Keratinocyte (primary cell): ENCODE measurements around the gene CDKN1A. TPM values are rescaled to one million over a fixed set of nuclear protein-coding genes. Genes with fewer than 3 reads are reported as not detected.

Experiments used
- DNase-seq: peaks from one replicate; pipeline ENCODE4 v3.0.0-alpha.2; 2011; ENCODE audit warnings: low read depth, missing footprints, low spot score
- FAIRE-seq: peaks from 2 replicates; lab custom pipeline; 2011; peaks lifted over from hg19 to GRCh38; lab: Jason Lieb, UNC
- H2AFZ ChIP-seq: 2 replicates; pipeline ENCODE4 v1.6.0; 2012; ENCODE audit warnings: low read length, control low read depth, inconsistent platforms; ENCODE audit not compliant: control insufficient read depth
- H3K27ac ChIP-seq: 2 replicates; pipeline ENCODE4 v1.5.1; 2011; ENCODE audit warnings: low read length; ENCODE audit not compliant: control insufficient read depth, insufficient read depth
- H3K27me3 ChIP-seq: 3 replicates; pipeline ENCODE4 v1.6.0; 2011; ENCODE audit warnings: low read length; ENCODE audit not compliant: control insufficient read depth, insufficient read depth; ENCODE audit errors: extremely low read depth
- H3K36me3 ChIP-seq, 2 experiments: 2 replicates in 1 of 2; 3 replicates in 1 of 2; pipeline ENCODE4 v1.5.1; 2011; ENCODE audit warnings: low read length in 2 of 2, mild to moderate bottlenecking in 1 of 2; ENCODE audit not compliant: control insufficient read depth in 2 of 2, insufficient read depth in 2 of 2; ENCODE audit errors: extremely low read depth in 1 of 2
- H3K4me1 ChIP-seq: 3 replicates; pipeline ENCODE4 v1.5.1; 2011; ENCODE audit warnings: low read length; ENCODE audit not compliant: control insufficient read depth, insufficient read depth; ENCODE audit errors: extremely low read depth
- H3K4me2 ChIP-seq: 3 replicates; pipeline ENCODE4 v1.6.0; 2011; ENCODE audit warnings: low read depth, low read length; ENCODE audit not compliant: control insufficient read depth, insufficient read depth; ENCODE audit errors: extremely low read depth
- H3K4me3 ChIP-seq, 3 experiments: fragments of 200-600 bp in 1 of 3; sonication (generic) in 1 of 3; 2 replicates in 2 of 3; 3 replicates in 1 of 3; pipeline ENCODE4 v1.5.1; 2011 to 2016; ENCODE audit warnings: low read length in 3 of 3, mild to moderate bottlenecking in 3 of 3, control low read depth in 2 of 3, inconsistent platforms in 1 of 3, low read depth in 1 of 3, mixed read lengths in 1 of 3, mixed run types in 1 of 3, moderate library complexity in 1 of 3; ENCODE audit not compliant: control insufficient read depth in 2 of 3, insufficient read depth in 2 of 3; ENCODE audit errors: extremely low read depth in 1 of 3
- H3K79me2 ChIP-seq: 2 replicates; pipeline ENCODE4 v1.6.0; 2012; ENCODE audit warnings: low read length; ENCODE audit not compliant: control insufficient read depth, insufficient read depth
- H3K9ac ChIP-seq: 3 replicates; pipeline ENCODE4 v1.6.0; 2011; ENCODE audit warnings: low read length; ENCODE audit not compliant: control insufficient read depth, insufficient read depth; ENCODE audit errors: extremely low read depth
- H3K9me1 ChIP-seq: 3 replicates; pipeline ENCODE4 v1.6.0; 2011; ENCODE audit warnings: low read length; ENCODE audit not compliant: control insufficient read depth, insufficient read depth; ENCODE audit errors: extremely low read depth
- H3K9me3 ChIP-seq: 2 replicates; pipeline ENCODE4 v1.5.1; 2012; ENCODE audit warnings: low read depth, low read length; ENCODE audit not compliant: control insufficient read depth
- H4K20me1 ChIP-seq: 3 replicates; pipeline ENCODE4 v1.6.0; 2011; ENCODE audit warnings: low read length; ENCODE audit not compliant: control insufficient read depth, insufficient read depth; ENCODE audit errors: extremely low read depth
- CTCF ChIP-seq, 3 experiments: IDR thresholded peaks in 1 of 3; conservative IDR thresholded peaks in 1 of 3; optimal IDR thresholded peaks in 1 of 3; 2 replicates in 2 of 3; 3 replicates in 1 of 3; pipeline versions ENCODE3 to v1.5.1; 2011; ENCODE audit warnings: low read length in 3 of 3, mild to moderate bottlenecking in 3 of 3, moderate library complexity in 2 of 3, control low read depth in 1 of 3, inconsistent platforms in 1 of 3; ENCODE audit not compliant: insufficient read depth in 2 of 3; ENCODE audit errors: extremely low read depth in 1 of 3
- EZH2 ChIP-seq: IDR thresholded peaks from one replicate; pipeline ENCODE4 v1.6.1; 2012; ENCODE audit warnings: inconsistent platforms, mild to moderate bottlenecking, low read length, moderate library complexity
- dilution Hi-C: fragments of 300-500 bp; cut with MboI; formaldehyde crosslinking; loops from one replicate; pipeline ENCODE4 v1.7.0; 2020; ENCODE audit warnings: low sequenced_read_pairs; ENCODE audit not compliant: extremely low pct_ligation_motif_present
- polyA plus RNA-seq, 5 experiments: library from polyadenylated mRNA; depleted of rRNA in 3 of 5; stranded (reverse) in 3 of 5; stranded (forward) in 1 of 5; unstranded in 1 of 5; fragments of >200 nt; gene quantifications; 1 replicate in 1 of 5; 2 replicates in 3 of 5; 3 replicates in 1 of 5; pipeline versions ENCODE4 v1.2.1 to v1.2.3, GENCODE V29; 2011 to 2012; ENCODE audit warnings: missing spikeins in 2 of 5, low read depth in 1 of 5, low replicate concordance in 1 of 5

Gene CDKN1A
- polyA plus RNA-seq, 1 donor (not counting 4 experiments of a cell fraction or from before 2014, with no cell fraction given) = 185 TPM

- peak; percentile 99 for DNase-seq
- H3K9ac ChIP-seq = peak overlapping the region; percentile 80
Measured at GRCh38 chr6:36682328-36683144, 4.0 kb downstream of the CDKN1A start.

GRCh38 chr6:36683145-36683655 is 4.7 kb downstream of the CDKN1A start:
- no peaks in the 10 kb centered on the region for H3K27me3 ChIP-seq
- H3K79me2 ChIP-seq = peaks cover 32% of the 10 kb centered on the region
- dilution Hi-C loops = no loop called here
- H3K4me3 ChIP-seq = no peak overlapping the region
- no peak for DNase-seq
- peak overlapping the region; percentile 97 for H3K27ac ChIP-seq
- H3K9me1 ChIP-seq = no peaks in the 10 kb centered on the region
- H3K4me2 ChIP-seq = peak overlapping the region; percentile 93
- peaks cover 36% of the 10 kb centered on the region for H4K20me1 ChIP-seq
- TF ChIP-seq EZH2 = no peak
- peaks cover 35 to 46% of the 10 kb centered on the region in 2 experiments for H3K36me3 ChIP-seq
- no peak for FAIRE-seq
- no peak overlapping the region for H2AFZ ChIP-seq
- H3K9me3 ChIP-seq = no peaks in the 10 kb centered on the region
- H3K4me1 ChIP-seq = peaks cover 28% of the 10 kb centered on the region
- H3K9ac ChIP-seq = peak overlapping the region; percentile 70

More at GRCh38 chr6:36682328-36683144, 4.0 kb downstream of the CDKN1A start:
- H3K36me3 ChIP-seq = peaks cover 35 to 46% of the 10 kb centered on the region in 2 experiments
- peak overlapping the region; percentile 97 for H3K27ac ChIP-seq
- TF ChIP-seq EZH2 = no peak
- peak in 1 of 3 experiments; percentile 17 for TF ChIP-seq CTCF (optimal IDR thresholded peaks at IDR 0.05 in 1 of 3, IDR thresholded peaks at IDR 0.05 in 1 of 3, conservative IDR thresholded peaks at IDR 0.05 in 1 of 3; ENCODE audit: extremely low read depth in 1 of 3, insufficient read depth in 2 of 3, low read length in 3 of 3)
- H3K27me3 ChIP-seq = no peaks in the 10 kb centered on the region
- peak overlapping the region in 2 of 3 experiments; percentile 37 to 57 for H3K4me3 ChIP-seq
- H2AFZ ChIP-seq = no peak overlapping the region
- H3K4me2 ChIP-seq = peak overlapping the region; percentile 93
- peaks cover 32% of the 10 kb centered on the region for H3K79me2 ChIP-seq
- peaks cover 36% of the 10 kb centered on the region for H4K20me1 ChIP-seq
- dilution Hi-C loops = no loop called here
- H3K9me3 ChIP-seq = no peaks in the 10 kb centered on the region
- peak; percentile 93 for FAIRE-seq
- no peaks in the 10 kb centered on the region for H3K9me1 ChIP-seq
- peaks cover 35% of the 10 kb centered on the region for H3K4me1 ChIP-seq
